HEK293 (cell line): ENCODE data around the gene ERBB4.

ENCODE experiments used
- CTCF ChIA-PET: fragments of 350-600 bp; formaldehyde crosslinking; extraction: SDS; loops from one replicate; lab custom pipeline; 2021; ENCODE audit warnings: antibody characterized with exemption; lab: Yijun Ruan, JAX
- POLR2A ChIA-PET: fragments of 300-600 bp; formaldehyde crosslinking; extraction: SDS; loops from one replicate; lab custom pipeline; 2020; ENCODE audit warnings: antibody characterized with exemption, inconsistent platforms; lab: Yijun Ruan, JAX
- H3K27ac ChIP-seq: fragments of 200-500 bp; sonication (Bioruptor generic); 2 replicates; pipeline ENCODE4 v1.5.1; 2014; ENCODE audit warnings: low read depth, low read length, control low read depth, inconsistent platforms; ENCODE audit errors: extremely low read depth
- H3K36me3 ChIP-seq, 2 experiments: fragments of 200-500 bp in 1 of 2; sonication (Bioruptor generic) in 1 of 2; 1 replicate in 1 of 2; 2 replicates in 1 of 2; pipeline ENCODE4 v1.5.1; 2014 to 2017; ENCODE audit warnings: inconsistent platforms in 2 of 2, low read length in 2 of 2; ENCODE audit not compliant: control insufficient read depth in 2 of 2, insufficient read depth in 1 of 2
- H3K4me1 ChIP-seq: fragments of 200-500 bp; sonication (Bioruptor generic); 2 replicates; pipeline ENCODE4 v1.5.1; 2014; ENCODE audit warnings: mild to moderate bottlenecking, low read length, inconsistent platforms; ENCODE audit not compliant: control insufficient read depth, insufficient read depth
- H3K4me3 ChIP-seq: 2 replicates; pipeline ENCODE4 v1.5.1; 2011; ENCODE audit warnings: low read depth, mild to moderate bottlenecking, control low read depth, low read length, moderate library complexity
- H3K9me3 ChIP-seq: fragments of 200-500 bp; sonication (Bioruptor generic); 2 replicates; pipeline ENCODE4 v1.5.1; 2014; ENCODE audit warnings: low read depth, low read length, inconsistent platforms; ENCODE audit not compliant: control insufficient read depth, insufficient read depth
- GLIS1 ChIP-seq: fragments of 450-650 bp; formaldehyde crosslinking; IDR thresholded peaks from 2 replicates; pipeline ENCODE4 v1.5.1; 2016; ENCODE audit warnings: missing biosample characterization, missing genetic modification characterization
- HOXC10 ChIP-seq: sonication (generic); formaldehyde crosslinking; IDR thresholded peaks from 2 replicates; pipeline ENCODE4 v1.8.1; 2023; ENCODE audit warnings: mild to moderate bottlenecking, missing genetic modification reagents
- HOXD13 ChIP-seq: sonication (generic); formaldehyde crosslinking; IDR thresholded peaks from 2 replicates; pipeline ENCODE4 v1.8.0; 2022; ENCODE audit warnings: missing genetic modification reagents, borderline replicate concordance
- KLF8 ChIP-seq: fragments of 450-650 bp; formaldehyde crosslinking; IDR thresholded peaks from 2 replicates; pipeline ENCODE4 v1.5.1; 2016; ENCODE audit warnings: missing biosample characterization, missing genetic modification characterization
- TCF7L2 ChIP-seq: IDR thresholded peaks from 2 replicates; pipeline ENCODE4 v1.6.1; 2011; ENCODE audit warnings: low read depth, mild to moderate bottlenecking, inconsistent platforms, low read length, moderate library complexity, borderline replicate concordance
- ZFP37 ChIP-seq: fragments of 450-650 bp; formaldehyde crosslinking; IDR thresholded peaks from 2 replicates; pipeline ENCODE4 v1.5.1; 2016; ENCODE audit warnings: missing biosample characterization, missing genetic modification characterization
- ZFP41 ChIP-seq: fragments of 450-650 bp; formaldehyde crosslinking; IDR thresholded peaks from 2 replicates; pipeline ENCODE4 v1.5.1; 2016; ENCODE audit warnings: missing biosample characterization, missing genetic modification characterization, borderline replicate concordance
- ZNF221 ChIP-seq: fragments of 450-650 bp; formaldehyde crosslinking; IDR thresholded peaks from 2 replicates; pipeline ENCODE4 v1.5.1; 2017; ENCODE audit warnings: missing biosample characterization, missing genetic modification characterization, borderline replicate concordance
- ZNF24 ChIP-seq: fragments of 450-650 bp; formaldehyde crosslinking; IDR thresholded peaks from 2 replicates; pipeline ENCODE4 v1.5.1; 2016; ENCODE audit warnings: missing biosample characterization, missing genetic modification characterization
- ZNF394 ChIP-seq: fragments of 450-650 bp; formaldehyde crosslinking; IDR thresholded peaks from 2 replicates; pipeline ENCODE4 v1.5.1; 2016; ENCODE audit warnings: missing biosample characterization, missing genetic modification characterization, mild to moderate bottlenecking, moderate library complexity, borderline replicate concordance
- ZNF423 ChIP-seq: fragments of 450-650 bp; formaldehyde crosslinking; IDR thresholded peaks from 2 replicates; pipeline ENCODE4 v1.5.1; 2016; ENCODE audit warnings: missing biosample characterization, missing genetic modification characterization
- ZNF473 ChIP-seq: fragments of 450-650 bp; formaldehyde crosslinking; IDR thresholded peaks from 2 replicates; pipeline ENCODE4 v1.5.1; 2017; ENCODE audit warnings: missing biosample characterization, missing genetic modification characterization
- ZNF501 ChIP-seq: fragments of 450-650 bp; formaldehyde crosslinking; IDR thresholded peaks from 2 replicates; pipeline ENCODE4 v1.5.1; 2016; ENCODE audit warnings: missing biosample characterization, missing genetic modification characterization
- ZNF514 ChIP-seq: fragments of 450-650 bp; formaldehyde crosslinking; IDR thresholded peaks from 2 replicates; pipeline ENCODE4 v1.5.1; 2016; ENCODE audit warnings: missing biosample characterization, missing genetic modification characterization
- ZNF555 ChIP-seq: fragments of 450-650 bp; formaldehyde crosslinking; conservative IDR thresholded peaks from 2 replicates; pipeline ENCODE4 v1.5.1; 2017; ENCODE audit warnings: missing biosample characterization, mild to moderate bottlenecking, missing genetic modification characterization, inconsistent platforms
- ZNF571 ChIP-seq: fragments of 450-650 bp; formaldehyde crosslinking; IDR thresholded peaks from 2 replicates; pipeline ENCODE4 v1.5.0; 2017; ENCODE audit warnings: missing biosample characterization, missing genetic modification characterization
- ZNF629 ChIP-seq: fragments of 450-650 bp; formaldehyde crosslinking; IDR thresholded peaks from 2 replicates; pipeline ENCODE4 v1.5.1; 2017; ENCODE audit warnings: missing biosample characterization, missing genetic modification characterization
- ZNF660 ChIP-seq: fragments of 450-650 bp; IDR thresholded peaks from 2 replicates; pipeline ENCODE4 v1.5.1; 2018; ENCODE audit warnings: missing biosample characterization, mild to moderate bottlenecking, missing genetic modification characterization
- ZNF747 ChIP-seq: fragments of 450-650 bp; formaldehyde crosslinking; IDR thresholded peaks from 2 replicates; pipeline ENCODE4 v1.5.1; 2016; ENCODE audit warnings: missing biosample characterization, missing genetic modification characterization
- ZNF837 ChIP-seq: fragments of 450-650 bp; formaldehyde crosslinking; IDR thresholded peaks from 2 replicates; pipeline ENCODE4 v1.5.1; 2016; ENCODE audit warnings: missing biosample characterization, missing genetic modification characterization
- TF ChIP-seq, protein P1 (sequence below): fragments of 450-650 bp; formaldehyde crosslinking; IDR thresholded peaks from 2 replicates; pipeline ENCODE4 v1.5.1; 2016; ENCODE audit warnings: missing biosample characterization, missing genetic modification characterization, borderline replicate concordance
- TF ChIP-seq, protein P2 (sequence below): sonication (generic); formaldehyde crosslinking; IDR thresholded peaks from 2 replicates; pipeline ENCODE4 v1.8.1; 2022; ENCODE audit warnings: mild to moderate bottlenecking, moderate library complexity, missing genetic modification reagents
- TF ChIP-seq, protein P3 (sequence below): fragments of 450-650 bp; formaldehyde crosslinking; IDR thresholded peaks from 2 replicates; pipeline ENCODE4 v1.5.1; 2016; ENCODE audit warnings: missing biosample characterization, missing genetic modification characterization, low read depth
- TF ChIP-seq, protein P4 (sequence below): fragments of 450-650 bp; formaldehyde crosslinking; IDR thresholded peaks from 2 replicates; pipeline ENCODE4 v1.5.1; 2016; ENCODE audit warnings: missing biosample characterization, missing genetic modification characterization, borderline replicate concordance

The ERBB4 gene

DNA sequence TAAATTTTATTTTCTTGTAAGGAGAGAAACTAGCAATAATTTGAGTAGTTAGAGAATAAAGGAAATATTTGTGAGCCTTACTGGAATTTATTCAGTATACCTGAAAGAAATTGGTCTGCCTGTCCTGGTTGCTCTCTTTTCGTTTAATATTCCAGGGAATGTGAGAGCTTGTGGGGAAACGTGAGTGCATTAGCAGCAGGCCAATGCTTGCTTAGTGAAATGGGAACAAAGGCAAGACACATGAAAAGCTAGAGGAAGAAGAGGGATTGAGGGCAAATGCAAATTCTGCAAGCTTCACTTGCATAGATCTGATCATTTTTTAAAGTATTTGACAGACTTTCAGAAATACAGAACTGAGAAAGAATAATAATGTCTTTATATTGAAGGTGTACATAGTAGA, 111.0 kb downstream of the ERBB4 start:
- no peak overlapping the region for H3K27ac ChIP-seq
- TF ChIP-seq ZNF394 (tag by site-specific recombination): no peak
- no peak for TF ChIP-seq ZNF660 (tag by site-specific recombination)
- TF ChIP-seq ZFP37: no peak
- no peak for TF ChIP-seq ZNF629 (tag by site-specific recombination)
- TF ChIP-seq, protein P1, sequence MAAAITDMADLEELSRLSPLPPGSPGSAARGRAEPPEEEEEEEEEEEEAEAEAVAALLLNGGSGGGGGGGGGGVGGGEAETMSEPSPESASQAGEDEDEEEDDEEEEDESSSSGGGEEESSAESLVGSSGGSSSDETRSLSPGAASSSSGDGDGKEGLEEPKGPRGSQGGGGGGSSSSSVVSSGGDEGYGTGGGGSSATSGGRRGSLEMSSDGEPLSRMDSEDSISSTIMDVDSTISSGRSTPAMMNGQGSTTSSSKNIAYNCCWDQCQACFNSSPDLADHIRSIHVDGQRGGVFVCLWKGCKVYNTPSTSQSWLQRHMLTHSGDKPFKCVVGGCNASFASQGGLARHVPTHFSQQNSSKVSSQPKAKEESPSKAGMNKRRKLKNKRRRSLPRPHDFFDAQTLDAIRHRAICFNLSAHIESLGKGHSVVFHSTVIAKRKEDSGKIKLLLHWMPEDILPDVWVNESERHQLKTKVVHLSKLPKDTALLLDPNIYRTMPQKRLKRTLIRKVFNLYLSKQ: no peak
- TF ChIP-seq, protein P2, sequence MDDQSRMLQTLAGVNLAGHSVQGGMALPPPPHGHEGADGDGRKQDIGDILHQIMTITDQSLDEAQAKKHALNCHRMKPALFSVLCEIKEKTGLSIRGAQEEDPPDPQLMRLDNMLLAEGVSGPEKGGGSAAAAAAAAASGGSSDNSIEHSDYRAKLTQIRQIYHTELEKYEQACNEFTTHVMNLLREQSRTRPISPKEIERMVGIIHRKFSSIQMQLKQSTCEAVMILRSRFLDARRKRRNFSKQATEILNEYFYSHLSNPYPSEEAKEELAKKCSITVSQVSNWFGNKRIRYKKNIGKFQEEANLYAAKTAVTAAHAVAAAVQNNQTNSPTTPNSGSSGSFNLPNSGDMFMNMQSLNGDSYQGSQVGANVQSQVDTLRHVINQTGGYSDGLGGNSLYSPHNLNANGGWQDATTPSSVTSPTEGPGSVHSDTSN (CRISPR knock-in tag): no peak
- no peak for TF ChIP-seq ZNF423 (tag by site-specific recombination)
- TF ChIP-seq, protein P3, sequence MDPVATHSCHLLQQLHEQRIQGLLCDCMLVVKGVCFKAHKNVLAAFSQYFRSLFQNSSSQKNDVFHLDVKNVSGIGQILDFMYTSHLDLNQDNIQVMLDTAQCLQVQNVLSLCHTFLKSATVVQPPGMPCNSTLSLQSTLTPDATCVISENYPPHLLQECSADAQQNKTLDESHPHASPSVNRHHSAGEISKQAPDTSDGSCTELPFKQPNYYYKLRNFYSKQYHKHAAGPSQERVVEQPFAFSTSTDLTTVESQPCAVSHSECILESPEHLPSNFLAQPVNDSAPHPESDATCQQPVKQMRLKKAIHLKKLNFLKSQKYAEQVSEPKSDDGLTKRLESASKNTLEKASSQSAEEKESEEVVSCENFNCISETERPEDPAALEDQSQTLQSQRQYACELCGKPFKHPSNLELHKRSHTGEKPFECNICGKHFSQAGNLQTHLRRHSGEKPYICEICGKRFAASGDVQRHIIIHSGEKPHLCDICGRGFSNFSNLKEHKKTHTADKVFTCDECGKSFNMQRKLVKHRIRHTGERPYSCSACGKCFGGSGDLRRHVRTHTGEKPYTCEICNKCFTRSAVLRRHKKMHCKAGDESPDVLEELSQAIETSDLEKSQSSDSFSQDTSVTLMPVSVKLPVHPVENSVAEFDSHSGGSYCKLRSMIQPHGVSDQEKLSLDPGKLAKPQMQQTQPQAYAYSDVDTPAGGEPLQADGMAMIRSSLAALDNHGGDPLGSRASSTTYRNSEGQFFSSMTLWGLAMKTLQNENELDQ: no peak
- TF ChIP-seq ZNF747 (tag by site-specific recombination): no peak
- TF ChIP-seq, all 188 proteins: peak for 0
- CTCF ChIA-PET: no interaction called here
- Histone ChIP-seq H3K4me1 (peaks cover 6% of the 10 kb centered on the region), H3K9me3 (no peaks in the 10 kb centered on the region), H3K36me3 (no peaks in the 10 kb centered on the region), H3K4me3 (no peak overlapping the region)
- POLR2A ChIA-PET: no interaction called here

DNA sequence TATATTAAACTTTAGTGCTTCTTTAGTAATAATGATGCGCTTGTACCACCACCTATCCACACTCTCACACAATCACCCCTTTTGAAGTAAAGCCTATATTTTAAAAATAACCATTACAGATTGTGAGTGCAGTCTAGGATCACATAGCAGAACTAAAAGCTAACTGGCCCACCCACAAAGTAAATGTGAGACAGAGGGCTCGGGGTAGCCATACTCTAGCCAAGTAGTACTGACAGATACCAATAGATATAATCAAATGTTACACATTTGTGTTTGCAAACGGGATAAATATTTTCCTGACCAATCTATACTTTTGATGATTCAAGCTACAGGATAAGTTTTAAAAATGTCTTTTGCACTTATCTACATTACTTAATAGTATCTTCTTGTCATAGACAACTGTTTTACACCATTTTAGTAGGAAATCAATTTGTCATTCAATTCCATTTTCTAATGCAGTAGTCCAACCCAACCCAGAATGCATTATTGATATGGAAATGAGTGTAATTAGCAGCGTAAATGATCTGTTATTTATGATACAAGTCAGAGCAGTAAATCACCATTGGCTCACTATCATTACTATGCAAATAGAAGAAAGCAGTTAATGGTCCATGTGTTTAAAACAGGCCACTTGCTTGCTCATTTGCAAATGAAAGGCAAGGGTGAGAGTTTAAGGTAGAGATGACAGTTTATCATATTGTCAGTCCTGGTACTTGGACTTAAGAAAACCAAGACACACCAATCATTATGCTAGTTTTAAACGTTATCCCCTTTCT, 111.8 kb downstream of the ERBB4 start:
- no peak overlapping the region for H3K4me3 ChIP-seq
- ChIA-PET POLR2A (no interaction called here), CTCF (no interaction called here)

More for the DNA sequence above, 111.8 kb downstream of the ERBB4 start:
- H3K27ac ChIP-seq: no peak overlapping the region
- H3K4me1 ChIP-seq: peaks cover 6% of the 10 kb centered on the region
- H3K36me3 ChIP-seq: no peaks in the 10 kb centered on the region
- no peaks in the 10 kb centered on the region for H3K9me3 ChIP-seq
- TF ChIP-seq ZNF473 (tag by site-specific recombination): no peak
- no peak for TF ChIP-seq TCF7L2
- no peak for TF ChIP-seq ZNF837 (tag by site-specific recombination)
- no peak for TF ChIP-seq ZFP41 (tag by site-specific recombination)
- no peak for TF ChIP-seq GLIS1 (tag by site-specific recombination)
- TF ChIP-seq HOXC10 (CRISPR knock-in tag): no peak
- no peak for TF ChIP-seq ZNF501
- TF ChIP-seq HOXD13 (CRISPR knock-in tag): no peak
- TF ChIP-seq ZNF555 (tag by site-specific recombination): no peak
- no peak for TF ChIP-seq KLF8 (tag by site-specific recombination)
- TF ChIP-seq ZNF24: no peak
- TF ChIP-seq ZNF514: no peak
- no peak for TF ChIP-seq ZNF221 (tag by site-specific recombination)
- TF ChIP-seq, protein P4, sequence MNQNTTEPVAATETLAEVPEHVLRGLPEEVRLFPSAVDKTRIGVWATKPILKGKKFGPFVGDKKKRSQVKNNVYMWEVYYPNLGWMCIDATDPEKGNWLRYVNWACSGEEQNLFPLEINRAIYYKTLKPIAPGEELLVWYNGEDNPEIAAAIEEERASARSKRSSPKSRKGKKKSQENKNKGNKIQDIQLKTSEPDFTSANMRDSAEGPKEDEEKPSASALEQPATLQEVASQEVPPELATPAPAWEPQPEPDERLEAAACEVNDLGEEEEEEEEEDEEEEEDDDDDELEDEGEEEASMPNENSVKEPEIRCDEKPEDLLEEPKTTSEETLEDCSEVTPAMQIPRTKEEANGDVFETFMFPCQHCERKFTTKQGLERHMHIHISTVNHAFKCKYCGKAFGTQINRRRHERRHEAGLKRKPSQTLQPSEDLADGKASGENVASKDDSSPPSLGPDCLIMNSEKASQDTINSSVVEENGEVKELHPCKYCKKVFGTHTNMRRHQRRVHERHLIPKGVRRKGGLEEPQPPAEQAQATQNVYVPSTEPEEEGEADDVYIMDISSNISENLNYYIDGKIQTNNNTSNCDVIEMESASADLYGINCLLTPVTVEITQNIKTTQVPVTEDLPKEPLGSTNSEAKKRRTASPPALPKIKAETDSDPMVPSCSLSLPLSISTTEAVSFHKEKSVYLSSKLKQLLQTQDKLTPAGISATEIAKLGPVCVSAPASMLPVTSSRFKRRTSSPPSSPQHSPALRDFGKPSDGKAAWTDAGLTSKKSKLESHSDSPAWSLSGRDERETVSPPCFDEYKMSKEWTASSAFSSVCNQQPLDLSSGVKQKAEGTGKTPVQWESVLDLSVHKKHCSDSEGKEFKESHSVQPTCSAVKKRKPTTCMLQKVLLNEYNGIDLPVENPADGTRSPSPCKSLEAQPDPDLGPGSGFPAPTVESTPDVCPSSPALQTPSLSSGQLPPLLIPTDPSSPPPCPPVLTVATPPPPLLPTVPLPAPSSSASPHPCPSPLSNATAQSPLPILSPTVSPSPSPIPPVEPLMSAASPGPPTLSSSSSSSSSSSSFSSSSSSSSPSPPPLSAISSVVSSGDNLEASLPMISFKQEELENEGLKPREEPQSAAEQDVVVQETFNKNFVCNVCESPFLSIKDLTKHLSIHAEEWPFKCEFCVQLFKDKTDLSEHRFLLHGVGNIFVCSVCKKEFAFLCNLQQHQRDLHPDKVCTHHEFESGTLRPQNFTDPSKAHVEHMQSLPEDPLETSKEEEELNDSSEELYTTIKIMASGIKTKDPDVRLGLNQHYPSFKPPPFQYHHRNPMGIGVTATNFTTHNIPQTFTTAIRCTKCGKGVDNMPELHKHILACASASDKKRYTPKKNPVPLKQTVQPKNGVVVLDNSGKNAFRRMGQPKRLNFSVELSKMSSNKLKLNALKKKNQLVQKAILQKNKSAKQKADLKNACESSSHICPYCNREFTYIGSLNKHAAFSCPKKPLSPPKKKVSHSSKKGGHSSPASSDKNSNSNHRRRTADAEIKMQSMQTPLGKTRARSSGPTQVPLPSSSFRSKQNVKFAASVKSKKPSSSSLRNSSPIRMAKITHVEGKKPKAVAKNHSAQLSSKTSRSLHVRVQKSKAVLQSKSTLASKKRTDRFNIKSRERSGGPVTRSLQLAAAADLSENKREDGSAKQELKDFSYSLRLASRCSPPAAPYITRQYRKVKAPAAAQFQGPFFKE (tag by site-specific recombination): no peak
- no peak for TF ChIP-seq ZNF571 (tag by site-specific recombination)
